Sigmoid colon (tissue), 4 donors: ENCODE results near the gene MECP2.

Experiments used
- EP300 ChIP-seq, 4 donors: sonication (generic); formaldehyde crosslinking; IDR thresholded peaks; one replicate each; pipeline ENCODE4 v1.6.1; 2017; ENCODE audit warnings: antibody characterized with exemption in 4 of 4
- POLR2A ChIP-seq, 2 donors: fragments of 450-650 bp; IDR thresholded peaks; one replicate each; pipeline ENCODE4 v1.6.1; 2016; ENCODE audit warnings: antibody characterized with exemption in 2 of 2, mild to moderate bottlenecking in 2 of 2, moderate library complexity in 2 of 2
- POLR2AphosphoS5 ChIP-seq, 4 donors: sonication (generic); formaldehyde crosslinking; IDR thresholded peaks; one replicate each; pipeline ENCODE4 v1.6.1; 2017; ENCODE audit warnings: antibody characterized with exemption in 4 of 4
- TF ChIP-seq, protein P1 (sequence below), 4 experiments: fragments of 450-650 bp in 3 of 4; fragments of 200-600 bp in 1 of 4; IDR thresholded peaks; one replicate each; pipeline ENCODE4 v1.5.1; 2016 to 2019; ENCODE audit warnings: antibody characterized with exemption in 4 of 4, mild to moderate bottlenecking in 3 of 4, moderate library complexity in 2 of 4

- TF ChIP-seq, protein P1, sequence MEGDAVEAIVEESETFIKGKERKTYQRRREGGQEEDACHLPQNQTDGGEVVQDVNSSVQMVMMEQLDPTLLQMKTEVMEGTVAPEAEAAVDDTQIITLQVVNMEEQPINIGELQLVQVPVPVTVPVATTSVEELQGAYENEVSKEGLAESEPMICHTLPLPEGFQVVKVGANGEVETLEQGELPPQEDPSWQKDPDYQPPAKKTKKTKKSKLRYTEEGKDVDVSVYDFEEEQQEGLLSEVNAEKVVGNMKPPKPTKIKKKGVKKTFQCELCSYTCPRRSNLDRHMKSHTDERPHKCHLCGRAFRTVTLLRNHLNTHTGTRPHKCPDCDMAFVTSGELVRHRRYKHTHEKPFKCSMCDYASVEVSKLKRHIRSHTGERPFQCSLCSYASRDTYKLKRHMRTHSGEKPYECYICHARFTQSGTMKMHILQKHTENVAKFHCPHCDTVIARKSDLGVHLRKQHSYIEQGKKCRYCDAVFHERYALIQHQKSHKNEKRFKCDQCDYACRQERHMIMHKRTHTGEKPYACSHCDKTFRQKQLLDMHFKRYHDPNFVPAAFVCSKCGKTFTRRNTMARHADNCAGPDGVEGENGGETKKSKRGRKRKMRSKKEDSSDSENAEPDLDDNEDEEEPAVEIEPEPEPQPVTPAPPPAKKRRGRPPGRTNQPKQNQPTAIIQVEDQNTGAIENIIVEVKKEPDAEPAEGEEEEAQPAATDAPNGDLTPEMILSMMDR (IDR thresholded peaks at IDR 0.05) = no peak
- TF ChIP-seq POLR2AphosphoS5 (IDR thresholded peaks at IDR 0.05) (no peak), POLR2A (IDR thresholded peaks at IDR 0.05) (no peak), EP300 (IDR thresholded peaks at IDR 0.05) (no peak)
Observed at GRCh38 chrX:154019061-154019621, 78.4 kb downstream of the MECP2 start.
